ENCODE data around the gene MEF2C.
"Not testable (repeated sequence)": the region's sequence is repeated elsewhere in the genome, so short reads cannot be mapped to it uniquely, and the experiment has no call there.

The MEF2C gene

GRCh38 chr5:88815050-88815789, 67.8 kb downstream of the MEF2C start:
- H3K4me3 ChIP-seq (ENCODE audit: low read depth, low read length): no peak overlapping the region
- DNase-seq (ENCODE audit: low read depth): no peak

DNA sequence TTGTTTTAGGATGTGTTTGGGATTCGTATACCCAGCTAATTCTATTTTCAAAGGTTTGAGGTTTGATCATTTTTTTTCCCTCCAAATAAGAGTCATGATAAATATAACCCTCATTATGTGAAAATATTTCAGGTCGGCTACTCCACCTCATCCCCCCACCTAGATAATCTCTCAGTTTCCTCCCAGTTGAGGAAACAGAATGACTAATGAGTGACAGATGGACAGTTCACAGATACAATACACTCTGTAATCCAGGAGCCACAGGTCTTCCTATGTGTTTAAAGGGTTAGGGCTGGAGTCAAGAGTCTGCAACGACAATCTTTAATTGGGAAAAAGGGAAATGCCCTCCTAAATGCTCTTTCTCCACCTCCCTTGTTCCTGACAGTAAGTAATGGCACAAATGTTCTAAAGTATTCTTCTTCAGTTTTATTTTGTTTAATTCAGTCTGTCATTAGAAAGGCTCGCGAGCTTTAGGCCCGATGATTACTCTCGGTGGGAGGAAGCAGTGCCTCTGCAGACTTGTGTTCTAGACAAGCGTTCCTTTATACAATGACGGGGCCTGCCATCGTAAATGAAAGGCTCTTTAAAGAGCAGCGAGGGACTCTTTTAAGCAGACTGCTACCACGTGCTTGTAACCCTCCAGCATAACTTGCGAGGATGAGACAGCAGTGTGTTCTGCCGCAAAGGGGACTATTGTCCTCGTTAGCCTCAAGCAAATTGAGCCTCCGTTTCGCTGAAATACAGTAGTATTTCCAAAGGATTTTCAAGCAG, 69.0 kb downstream of the MEF2C start:
- no peak overlapping the region for H3K4me3 ChIP-seq (ENCODE audit: low read depth, low read length)
- DNase-seq (ENCODE audit: low read depth): no peak

DNA sequence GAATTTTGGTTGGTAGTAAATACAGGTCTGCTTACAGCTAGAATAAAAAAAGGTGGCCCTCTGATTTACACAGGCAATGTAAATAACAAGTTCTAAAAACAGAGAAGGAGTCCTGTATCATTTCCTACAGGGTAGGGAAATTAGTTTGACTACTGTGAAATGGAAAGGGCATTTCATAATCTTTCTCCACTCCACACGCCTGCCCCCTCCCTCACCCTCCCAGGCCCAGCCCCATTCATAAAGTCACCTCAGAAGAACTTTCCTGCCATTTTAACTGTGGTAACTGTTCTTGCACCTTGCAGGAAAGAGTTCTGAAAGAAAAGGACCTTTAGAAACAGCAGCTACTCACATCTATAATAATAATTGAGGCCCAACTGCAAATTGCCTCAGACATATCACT, 69.7 kb downstream of the MEF2C start:
- DNase-seq (ENCODE audit: low read depth): no peak
- H3K4me3 ChIP-seq (ENCODE audit: low read depth, low read length): no peak overlapping the region

DNA sequence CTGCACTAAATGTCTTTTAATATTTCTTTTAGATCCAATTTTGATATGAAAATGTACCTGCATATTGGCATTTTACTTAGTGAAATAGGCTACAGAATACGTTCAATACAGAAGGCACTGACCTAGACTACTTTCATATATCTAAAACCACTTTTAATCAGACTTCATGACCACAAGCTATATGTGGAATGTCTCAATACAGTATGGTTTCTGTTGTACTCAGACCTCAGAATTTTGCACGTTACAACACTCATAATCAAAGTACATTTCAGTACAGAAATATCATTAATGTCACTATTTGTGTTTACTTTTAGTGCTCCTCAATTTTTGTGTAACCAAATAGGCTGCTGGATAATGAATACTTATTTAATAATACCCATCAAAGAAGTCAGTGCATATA, 74.8 kb downstream of the MEF2C start:
- no peak overlapping the region for H3K4me3 ChIP-seq (ENCODE audit: low read depth, low read length)
- DNase-seq (ENCODE audit: low read depth): no peak

- DNase-seq (ENCODE audit: low read depth): no peak
- no peak overlapping the region for H3K4me3 ChIP-seq (ENCODE audit: low read depth, low read length)
Measured at GRCh38 chr5:88807327-88807726, 75.7 kb downstream of the MEF2C start.

- DNase-seq (ENCODE audit: low read depth): no peak
- H3K4me3 ChIP-seq (ENCODE audit: low read depth, low read length): no peak overlapping the region
Measured at GRCh38 chr5:88806338-88806737, 76.6 kb downstream of the MEF2C start.

GRCh38 chr5:88805151-88805784, 77.7 kb downstream of the MEF2C start:
- no peak for DNase-seq (ENCODE audit: low read depth)
- no peak overlapping the region for H3K4me3 ChIP-seq (ENCODE audit: low read depth, low read length)

DNA sequence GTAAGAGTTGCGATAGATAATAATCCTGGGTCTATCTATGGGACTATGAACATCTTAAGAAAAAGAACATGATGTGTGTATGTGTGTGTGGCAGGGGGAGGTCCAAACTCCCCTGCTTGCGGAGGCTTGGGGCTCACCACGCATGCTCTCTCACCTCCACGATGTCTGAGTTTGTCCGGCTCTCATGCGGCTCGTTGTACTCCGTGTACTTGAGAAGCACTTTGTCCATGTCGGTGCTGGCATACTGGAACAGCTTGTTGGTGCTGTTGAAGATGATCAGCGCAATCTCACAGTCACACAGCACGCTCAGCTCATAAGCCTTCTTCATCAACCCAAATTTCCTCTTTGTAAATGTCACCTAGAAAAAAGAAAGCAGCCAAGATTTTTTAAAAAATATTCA, 78.5 kb downstream of the MEF2C start:
- no peak for DNase-seq (ENCODE audit: low read depth)

DNA sequence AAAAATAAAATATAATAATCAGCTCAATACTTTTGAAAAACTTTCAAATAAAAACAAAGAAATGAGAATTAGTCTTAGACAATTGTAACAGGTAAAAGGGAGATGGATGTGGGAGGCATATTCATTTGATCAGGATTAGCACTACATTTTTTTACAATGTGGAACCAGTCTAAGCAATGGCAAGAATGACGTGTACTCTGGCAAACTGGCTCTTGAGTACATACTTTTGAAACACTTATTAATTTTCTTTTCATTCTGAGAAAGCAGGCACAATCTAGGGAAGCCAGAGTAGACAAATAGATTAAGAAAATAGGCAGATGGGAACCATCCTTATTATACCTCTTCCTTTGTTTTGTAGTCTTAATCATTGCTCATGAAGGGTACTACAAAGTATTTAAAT, 79.7 kb downstream of the MEF2C start:
- DNase-seq (ENCODE audit: low read depth): no peak

More for the DNA sequence above, 78.5 kb downstream of the MEF2C start:
- no peak overlapping the region for H3K4me3 ChIP-seq (ENCODE audit: low read depth, low read length)

GRCh38 chr5:88799938-88800535, 82.9 kb downstream of the MEF2C start:
- no peak overlapping the region for H3K4me3 ChIP-seq (ENCODE audit: low read depth, low read length)
- no peak for DNase-seq (ENCODE audit: low read depth)

More for the DNA sequence above, 79.7 kb downstream of the MEF2C start:
- H3K4me3 ChIP-seq (ENCODE audit: low read depth, low read length): no peak overlapping the region

DNA sequence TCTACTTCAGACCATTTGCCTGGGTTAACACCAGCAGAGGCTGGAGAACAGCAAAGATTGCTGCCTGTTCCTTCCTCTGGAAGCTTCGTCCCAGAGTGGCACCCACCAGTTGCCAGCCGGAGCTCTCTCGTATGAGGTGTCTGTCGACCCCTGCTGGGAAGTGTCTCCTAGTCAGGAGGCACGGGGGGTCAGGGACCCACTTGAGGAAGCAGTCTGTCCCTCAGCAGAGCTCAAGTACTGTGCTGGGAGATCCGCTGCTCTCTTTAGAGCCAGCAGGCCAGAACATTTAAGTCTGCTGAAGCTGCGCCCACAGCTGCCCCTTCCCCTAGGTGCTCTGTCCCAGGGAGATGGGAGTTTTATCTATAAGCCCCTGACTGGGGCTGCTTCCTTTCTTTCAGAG, 84.1 kb downstream of the MEF2C start:
- not testable (repeated sequence) for DNase-seq (ENCODE audit: low read depth); H3K4me3 ChIP-seq (ENCODE audit: low read depth, low read length)

- DNase-seq (ENCODE audit: low read depth); H3K4me3 ChIP-seq (ENCODE audit: low read depth, low read length): not testable (repeated sequence)
Measured at GRCh38 chr5:88793797-88794196, 89.2 kb downstream of the MEF2C start.

DNA sequence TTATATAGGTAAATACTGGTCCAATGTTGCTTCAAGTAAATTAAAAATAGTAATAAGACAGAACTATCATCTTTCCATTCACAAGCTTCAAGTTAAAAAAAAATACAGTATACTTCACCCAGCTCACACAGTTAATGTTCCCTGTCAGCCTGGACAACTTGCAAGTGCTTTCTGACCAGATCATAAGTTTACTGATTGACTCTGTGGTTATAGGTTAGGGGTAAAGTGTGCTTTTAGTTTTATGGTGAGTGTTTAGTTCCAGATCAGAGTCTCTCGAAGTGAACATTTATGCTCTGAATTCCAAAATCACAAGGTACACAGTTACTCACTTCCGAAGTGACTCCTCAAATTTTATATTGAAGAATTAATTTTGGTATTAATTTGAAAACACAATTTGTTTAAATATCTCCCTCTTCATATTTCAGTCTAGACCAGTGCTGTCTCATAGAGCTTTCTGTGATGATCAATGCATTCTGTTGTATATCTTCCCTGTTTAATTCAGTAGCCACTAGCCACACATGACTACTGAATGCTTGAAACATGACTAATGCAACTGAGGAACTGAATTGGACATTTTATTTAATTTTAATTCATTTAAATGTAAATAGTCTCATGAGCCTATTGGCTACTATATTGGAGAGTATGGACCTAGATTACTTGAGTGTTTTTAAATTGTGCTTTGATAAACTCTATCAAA, 90.7 kb downstream of the MEF2C start:
- no peak overlapping the region for H3K4me3 ChIP-seq (ENCODE audit: low read depth, low read length)
- DNase-seq (ENCODE audit: low read depth): no peak

- DNase-seq (ENCODE audit: low read depth): no peak
- no peak overlapping the region for H3K4me3 ChIP-seq (ENCODE audit: low read depth, low read length)
Measured at GRCh38 chr5:88787856-88788255, 95.1 kb downstream of the MEF2C start.

DNA sequence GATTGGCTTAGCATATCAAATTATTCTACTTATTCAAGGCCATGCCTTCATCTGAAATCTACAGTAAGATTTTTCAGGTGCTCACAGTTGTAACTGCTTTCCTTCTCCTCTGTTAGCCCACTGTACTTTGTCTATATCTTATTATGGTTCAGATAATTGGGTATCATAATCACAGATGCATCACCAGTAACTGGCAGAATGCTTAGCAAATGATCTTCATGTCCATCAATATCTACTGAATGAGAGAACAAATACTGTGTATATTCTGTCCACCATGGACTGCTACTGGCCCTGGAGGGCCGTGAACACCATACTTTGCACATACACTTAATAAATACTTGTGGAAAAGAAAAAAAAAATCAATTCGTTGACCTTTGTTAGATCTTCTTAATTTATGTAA, 96.2 kb downstream of the MEF2C start:
- DNase-seq (ENCODE audit: low read depth): no peak
- no peak overlapping the region for H3K4me3 ChIP-seq (ENCODE audit: low read depth, low read length)

- peak; percentile 76 for DNase-seq (ENCODE audit: low read depth)
- H3K4me3 ChIP-seq (ENCODE audit: low read depth, low read length): no peak overlapping the region
Measured at GRCh38 chr5:88785746-88786565, 97.0 kb downstream of the MEF2C start.

GRCh38 chr5:88782571-88782970, 100.4 kb downstream of the MEF2C start:
- no peak for DNase-seq (ENCODE audit: low read depth)
- no peak overlapping the region for H3K4me3 ChIP-seq (ENCODE audit: low read depth, low read length)

GRCh38 chr5:88780736-88781135, 102.2 kb downstream of the MEF2C start:
- no peak overlapping the region for H3K4me3 ChIP-seq (ENCODE audit: low read depth, low read length)
- no peak for DNase-seq (ENCODE audit: low read depth)

DNA sequence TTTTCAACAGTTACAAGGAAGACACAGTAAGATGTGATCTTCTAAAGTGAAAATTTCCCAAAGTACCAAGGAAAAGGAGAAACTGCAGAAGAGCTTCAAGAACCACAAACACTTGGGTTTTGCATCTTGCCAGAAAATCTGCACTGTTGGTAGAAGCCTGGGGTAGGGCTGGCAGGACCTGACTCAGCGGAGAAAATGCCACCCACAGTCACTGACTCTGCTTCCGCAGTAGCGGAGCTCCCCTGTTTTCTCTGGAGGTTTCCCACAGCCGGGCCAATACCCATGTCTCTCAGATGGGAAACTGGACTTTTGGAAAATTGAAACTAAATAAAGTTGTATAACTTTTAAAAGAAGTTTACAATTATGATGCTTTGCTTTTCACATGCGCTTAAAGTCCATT, 104.2 kb downstream of the MEF2C start:
- no peak overlapping the region for H3K4me3 ChIP-seq (ENCODE audit: low read depth, low read length)
- no peak for DNase-seq (ENCODE audit: low read depth)

All from skeletal muscle cell (primary cell).